BJ (cell line): ENCODE measurements around the gene MZT1. TPM values are rescaled to one million over a fixed set of nuclear protein-coding genes. Genes with fewer than 3 reads are reported as not detected.

Experiments used
- CTCF ChIA-PET: fragments of 350-600 bp; formaldehyde crosslinking; extraction: SDS; loops from one replicate; lab custom pipeline; 2021; ENCODE audit warnings: antibody characterized with exemption, inconsistent platforms; lab: Yijun Ruan, JAX
- POLR2A ChIA-PET: fragments of 300-600 bp; sonication (Branson Sonifier 250); formaldehyde crosslinking; extraction: SDS; loops from one replicate; lab custom pipeline; 2021; ENCODE audit warnings: antibody characterized with exemption; lab: Charles Lee
- DNase-seq: peaks from one replicate; pipeline ENCODE4 v3.0.0-alpha.2; 2011; ENCODE audit warnings: low read depth
- H3K27me3 ChIP-seq: 2 replicates; pipeline ENCODE4 v1.6.0; 2011; ENCODE audit warnings: low read length; ENCODE audit not compliant: control insufficient read depth, insufficient read depth
- H3K36me3 ChIP-seq: 2 replicates; pipeline ENCODE4 v1.5.1; 2011; ENCODE audit warnings: low read length; ENCODE audit not compliant: control insufficient read depth, insufficient read depth
- H3K4me3 ChIP-seq: 2 replicates; pipeline ENCODE4 v1.5.1; 2011; ENCODE audit warnings: low read depth, mild to moderate bottlenecking, control low read depth, low read length
- polyA plus RNA-seq: library from polyadenylated mRNA; depleted of rRNA; stranded (reverse); fragments of >200 nt; gene quantifications from 2 replicates; pipeline ENCODE4 v1.2.3, GENCODE V29; 2011
- TF ChIP-seq, protein P1 (sequence below): IDR thresholded peaks from 2 replicates; pipeline ENCODE4 v1.5.1; 2011; ENCODE audit warnings: low read depth, mild to moderate bottlenecking, control low read depth, inconsistent platforms, low read length, moderate library complexity; ENCODE audit not compliant: insufficient read depth

The MZT1 gene
- polyA plus RNA-seq, 1 experiment, result 3.3 TPM

DNA sequence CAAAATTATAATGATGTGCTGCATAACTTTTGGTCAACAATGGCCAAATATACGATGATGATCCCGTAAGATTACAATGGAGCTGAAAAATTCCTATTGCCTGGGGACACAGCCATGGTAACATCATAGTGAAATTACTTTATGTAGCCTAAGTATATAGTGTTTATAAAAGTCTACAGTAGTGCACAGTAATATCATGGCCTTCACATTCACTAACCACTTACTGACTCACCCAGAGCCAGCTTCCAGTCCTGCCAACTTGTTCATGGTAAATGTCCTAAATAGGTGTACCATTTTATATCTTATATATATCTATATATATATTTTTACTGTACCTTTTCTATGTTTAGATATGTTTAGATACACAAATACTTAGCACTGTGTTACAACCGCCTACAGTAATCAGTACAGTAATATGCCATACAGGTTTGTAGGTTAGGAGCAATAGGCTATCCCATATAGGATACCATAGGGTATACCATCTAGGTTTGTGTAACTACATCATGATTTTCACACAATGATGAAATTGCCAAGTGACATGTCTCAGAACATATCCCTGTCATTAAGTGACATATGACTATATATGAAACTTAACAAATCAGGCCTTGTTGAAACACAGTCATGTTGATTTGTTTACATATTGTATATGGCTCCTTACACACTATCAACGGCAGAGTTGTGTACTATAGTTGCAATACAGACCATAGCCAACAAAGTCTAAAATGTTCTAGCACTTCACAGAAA lies 30.5 kb upstream of the MZT1 start:
- H3K36me3 ChIP-seq, result peaks cover 9% of the 10 kb centered on the region
- no peak for DNase-seq
- POLR2A ChIA-PET, result no interaction called here

DNA sequence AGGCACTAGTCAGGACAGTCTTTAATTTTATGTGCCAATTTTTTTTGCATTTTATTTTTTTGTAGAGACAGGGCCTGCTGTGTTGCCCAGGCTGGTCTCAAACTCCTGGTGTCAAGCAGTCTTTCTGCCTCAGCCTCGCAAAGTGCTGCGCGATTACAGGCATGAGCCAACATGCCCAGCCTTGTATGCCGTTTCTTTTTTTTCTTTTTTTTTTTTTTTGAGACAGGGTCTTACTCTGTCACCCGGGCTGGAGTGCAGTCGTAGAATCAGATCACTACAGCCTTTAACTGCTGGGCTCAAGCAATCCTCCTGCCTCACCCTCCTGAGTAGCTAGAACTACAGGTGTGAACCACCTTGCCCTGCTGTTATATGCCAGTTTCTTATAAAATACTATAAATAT lies 26.7 kb upstream of the MZT1 start:
- ChIA-PET CTCF (no interaction called here), POLR2A (no interaction called here)
- DNase-seq, result no peak
- Histone ChIP-seq H3K4me3 (no peak overlapping the region), H3K27me3 (no peaks in the 10 kb centered on the region), H3K36me3 (peaks cover 5% of the 10 kb centered on the region)
- TF ChIP-seq, protein P1, sequence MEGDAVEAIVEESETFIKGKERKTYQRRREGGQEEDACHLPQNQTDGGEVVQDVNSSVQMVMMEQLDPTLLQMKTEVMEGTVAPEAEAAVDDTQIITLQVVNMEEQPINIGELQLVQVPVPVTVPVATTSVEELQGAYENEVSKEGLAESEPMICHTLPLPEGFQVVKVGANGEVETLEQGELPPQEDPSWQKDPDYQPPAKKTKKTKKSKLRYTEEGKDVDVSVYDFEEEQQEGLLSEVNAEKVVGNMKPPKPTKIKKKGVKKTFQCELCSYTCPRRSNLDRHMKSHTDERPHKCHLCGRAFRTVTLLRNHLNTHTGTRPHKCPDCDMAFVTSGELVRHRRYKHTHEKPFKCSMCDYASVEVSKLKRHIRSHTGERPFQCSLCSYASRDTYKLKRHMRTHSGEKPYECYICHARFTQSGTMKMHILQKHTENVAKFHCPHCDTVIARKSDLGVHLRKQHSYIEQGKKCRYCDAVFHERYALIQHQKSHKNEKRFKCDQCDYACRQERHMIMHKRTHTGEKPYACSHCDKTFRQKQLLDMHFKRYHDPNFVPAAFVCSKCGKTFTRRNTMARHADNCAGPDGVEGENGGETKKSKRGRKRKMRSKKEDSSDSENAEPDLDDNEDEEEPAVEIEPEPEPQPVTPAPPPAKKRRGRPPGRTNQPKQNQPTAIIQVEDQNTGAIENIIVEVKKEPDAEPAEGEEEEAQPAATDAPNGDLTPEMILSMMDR, result no peak

More for the DNA sequence above, 30.5 kb upstream of the MZT1 start:
- CTCF ChIA-PET, result no interaction called here
- H3K27me3 ChIP-seq, result no peaks in the 10 kb centered on the region
- TF ChIP-seq, protein P1, result no peak
- no peak overlapping the region for H3K4me3 ChIP-seq

DNA sequence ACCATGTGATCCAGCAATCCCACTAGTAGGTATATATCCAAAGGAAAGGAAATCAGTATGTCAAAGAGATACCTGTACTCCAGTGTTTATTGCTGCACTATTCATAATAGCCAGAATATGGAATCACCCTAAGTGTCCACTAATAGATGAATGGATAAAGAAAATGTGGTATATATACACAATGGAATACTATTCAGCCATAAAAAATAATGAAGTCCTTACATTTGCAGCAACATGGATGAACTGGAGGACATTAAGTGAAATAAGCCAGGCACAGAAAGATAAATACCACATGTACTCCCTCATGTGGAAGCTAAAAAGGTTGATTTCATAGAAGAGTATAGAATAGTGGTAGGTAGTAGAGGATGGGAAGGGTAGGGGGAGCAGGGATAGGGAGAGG lies 23.8 kb upstream of the MZT1 start:
- H3K27me3 ChIP-seq, result no peaks in the 10 kb centered on the region
- H3K4me3 ChIP-seq, result no peak overlapping the region
- ChIA-PET POLR2A (no interaction called here), CTCF (interaction anchor here (1.0 kb wide), 1 partner anchor 20 kb away, joined by 3 read pairs; no protein-coding TSS in a partner anchor)
- TF ChIP-seq, protein P1, result no peak
- no peak for DNase-seq
- peaks cover 3% of the 10 kb centered on the region; the same call in 1 of the 2 replicates for H3K36me3 ChIP-seq

DNA sequence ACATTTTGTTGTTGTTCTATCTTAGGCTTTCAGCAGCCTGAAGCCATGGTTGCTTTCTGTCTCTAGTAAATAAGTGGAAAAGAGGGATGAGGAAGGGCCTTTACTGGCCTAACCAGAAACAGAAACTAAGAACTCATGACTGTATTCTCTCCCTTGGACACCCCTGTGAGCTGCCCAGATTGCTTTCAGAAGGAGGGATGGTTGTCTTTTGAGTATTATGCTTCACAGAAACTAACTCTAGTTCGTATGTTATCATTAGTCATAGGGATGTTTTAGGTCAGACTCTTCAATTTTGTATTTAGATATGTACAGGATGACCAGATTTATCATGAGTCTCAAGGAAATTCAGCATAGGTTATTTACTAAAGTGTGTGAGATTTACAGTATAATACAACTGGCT lies 17.8 kb upstream of the MZT1 start:
- TF ChIP-seq, protein P1, result no peak
- no peak for DNase-seq
- POLR2A ChIA-PET, result no interaction called here
- Histone ChIP-seq H3K27me3 (no peaks in the 10 kb centered on the region), H3K4me3 (no peak overlapping the region), H3K36me3 (no peaks in the 10 kb centered on the region)
- CTCF ChIA-PET, result interaction anchor here (1.0 kb wide), 1 partner anchor 29 kb away, joined by 3 read pairs; no protein-coding TSS in a partner anchor

DNA sequence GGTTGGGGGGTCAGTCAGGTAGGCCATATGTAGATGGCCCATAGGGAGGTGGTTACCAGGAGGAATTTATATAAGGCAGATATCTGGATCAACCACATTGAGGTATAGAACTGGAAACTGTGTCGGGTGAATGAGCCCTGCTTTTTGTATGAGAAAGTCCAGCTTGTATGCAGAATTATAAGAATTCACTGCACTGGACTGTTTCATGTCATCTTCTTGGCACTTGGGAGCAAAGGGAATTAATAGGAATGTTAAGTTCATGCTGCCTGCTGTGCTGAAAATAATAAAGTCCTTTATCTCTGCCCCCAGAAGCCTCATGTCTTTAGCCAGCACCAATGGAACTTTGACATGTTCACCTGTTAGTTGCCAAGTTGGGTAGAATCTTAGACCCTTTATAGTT lies 12.6 kb upstream of the MZT1 start:
- no peaks in the 10 kb centered on the region for H3K36me3 ChIP-seq
- TF ChIP-seq, protein P1, result no peak
- DNase-seq, result no peak
- no peaks in the 10 kb centered on the region for H3K27me3 ChIP-seq
- ChIA-PET POLR2A (no interaction called here), CTCF (interaction anchor here (1.2 kb wide), 1 partner anchor 12 kb away, joined by 5 read pairs; no protein-coding TSS in a partner anchor)
- H3K4me3 ChIP-seq, result no peak overlapping the region
